Cardiac septum (tissue), 1 donor: ENCODE results near the gene RPS21. TPM values are rescaled to one million over a fixed set of nuclear protein-coding genes. Genes with fewer than 3 reads are reported as not detected.
"Not testable (repeated sequence)": the region's sequence is repeated elsewhere in the genome, so short reads cannot be mapped to it uniquely, and the experiment has no call there.

ENCODE experiments used
- DNase-seq: peaks from one replicate; pipeline ENCODE4 v3.0.0-alpha.2; 2020; ENCODE audit warnings: low spot score
- intact Hi-C: fragments of 100-400 bp; cut with DNase I; formaldehyde crosslinking; loops from one replicate; pipeline ENCODE4 v1.14.0; 2022
- total RNA-seq: library from RNA; stranded (reverse); fragmentation: NEBNext Ultra II Directional; extraction: Animal tissue kit (Norgen Biotek cat#: 25700); gene quantifications from one replicate; pipeline ENCODE4 v1.2.1, GENCODE V29; 2021
- donor health status: DM: no; HTN: no; CAD: no.

RPS21 gene
- total RNA-seq, 1 donor from 2014 or later = 466 TPM

- intact Hi-C loops = no loop called here
- DNase-seq = no peak
Measured at GRCh38 chr20:62372042-62372993, 14.6 kb upstream of the RPS21 start.

- intact Hi-C loops, DNase-seq: not testable (repeated sequence)
Measured at GRCh38 chr20:62373631-62374179, 13.2 kb upstream of the RPS21 start.

- DNase-seq = no peak
- intact Hi-C loops = no loop called here
Measured at GRCh38 chr20:62374331-62375152, 12.4 kb upstream of the RPS21 start.

GRCh38 chr20:62376112-62377063, 10.5 kb upstream of the RPS21 start:
- DNase-seq = no peak
- intact Hi-C loops = loop anchor here (1.0 kb wide), 1 partner anchor 24 kb away; no protein-coding TSS in a partner anchor

GRCh38 chr20:62377064-62377461, 9.8 kb upstream of the RPS21 start:
- intact Hi-C loops = loop anchor here (1.0 kb wide), 1 partner anchor 25 kb away; no protein-coding TSS in a partner anchor
- DNase-seq = no peak

- intact Hi-C loops = loop anchor here (1.0 kb wide), 1 partner anchor 25 kb away; no protein-coding TSS in a partner anchor
- no peak for DNase-seq
Measured at GRCh38 chr20:62377615-62378178, 9.2 kb upstream of the RPS21 start.

GRCh38 chr20:62378215-62378614, 8.7 kb upstream of the RPS21 start:
- DNase-seq = no peak
- intact Hi-C loops = no loop called here

- no peak for DNase-seq
Measured at GRCh38 chr20:62381202-62381797, 5.6 kb upstream of the RPS21 start.

GRCh38 chr20:62381842-62382241, 5.1 kb upstream of the RPS21 start:
- intact Hi-C loops = loop anchor here (1.0 to 10.0 kb wide), 3 partner anchors 17 to 357 kb away; partner anchors contain the start of gene ADRM1
- DNase-seq = no peak

More at GRCh38 chr20:62381202-62381797, 5.6 kb upstream of the RPS21 start:
- intact Hi-C loops = loop anchor here (2.0 to 10.0 kb wide), 2 partner anchors 16 to 356 kb away; no protein-coding TSS in a partner anchor

- intact Hi-C loops = loop anchor here (1.0 to 10.0 kb wide), 2 partner anchors 80 to 358 kb away; partner anchors contain the start of gene ADRM1
- DNase-seq = no peak
Measured at GRCh38 chr20:62382306-62383198, 4.4 kb upstream of the RPS21 start.

- intact Hi-C loops = loop anchor here (5.0 to 10.0 kb wide), 2 partner anchors 205 to 363 kb away; partner anchors contain the start of gene MTG2
- no peak for DNase-seq
Measured at GRCh38 chr20:62387219-62387913, 463 bp downstream of the RPS21 start.

GRCh38 chr20:62387933-62388635, 1.2 kb downstream of the RPS21 start:
- intact Hi-C loops = loop anchor here (5.0 to 10.0 kb wide), 2 partner anchors 206 to 363 kb away; partner anchors contain the start of gene MTG2
- DNase-seq = no peak

- intact Hi-C loops = loop anchor here (5.0 to 10.0 kb wide), 2 partner anchors 207 to 364 kb away; partner anchors contain the start of gene MTG2
- no peak for DNase-seq
Measured at GRCh38 chr20:62388839-62389600, 2.1 kb downstream of the RPS21 start.

- intact Hi-C loops = loop anchor here (5.0 to 10.0 kb wide), 2 partner anchors 207 to 365 kb away; partner anchors contain the start of gene MTG2
Measured at GRCh38 chr20:62389601-62390087, 2.7 kb downstream of the RPS21 start.

More at GRCh38 chr20:62389601-62390087, 2.7 kb downstream of the RPS21 start:
- no peak for DNase-seq
